ENCODE data around the gene GRM1.

The GRM1 gene

DNA sequence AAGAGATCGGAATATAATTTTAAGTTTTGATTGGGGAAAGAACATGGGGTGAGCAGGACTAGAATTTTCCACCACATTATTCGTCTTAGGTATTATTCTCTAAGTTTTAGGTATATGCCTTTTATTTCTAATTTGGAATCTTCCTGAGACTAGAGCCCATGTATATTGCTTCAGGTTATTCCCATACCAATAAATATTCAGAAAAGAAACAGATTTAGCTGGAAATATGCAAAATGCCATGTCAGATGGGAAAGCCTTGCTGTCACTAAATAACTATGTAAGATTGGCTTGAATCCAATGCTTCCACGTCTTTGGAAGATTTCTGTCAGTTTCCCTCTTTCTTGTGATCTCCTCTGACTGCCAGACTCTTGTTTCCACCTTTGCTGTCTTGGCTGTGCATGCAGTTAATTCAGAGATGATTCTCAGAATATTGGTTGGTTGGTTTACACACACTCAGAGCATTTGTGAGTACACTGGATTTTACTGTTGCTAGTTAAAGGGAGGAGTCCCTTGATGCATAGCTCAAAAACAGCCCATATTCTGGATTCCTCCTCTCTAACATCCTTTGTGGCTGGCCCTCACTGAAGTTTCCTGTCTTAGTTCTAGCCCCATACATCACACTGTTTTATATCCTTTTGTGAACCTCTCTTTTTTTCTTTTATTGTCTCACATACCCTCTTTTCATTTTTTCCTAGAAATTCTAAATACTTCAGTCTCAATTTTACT, 64.3 kb downstream of the GRM1 start:
- DNase-seq (ENCODE audit: low read depth) = no peak
- TF ChIP-seq, protein P1, sequence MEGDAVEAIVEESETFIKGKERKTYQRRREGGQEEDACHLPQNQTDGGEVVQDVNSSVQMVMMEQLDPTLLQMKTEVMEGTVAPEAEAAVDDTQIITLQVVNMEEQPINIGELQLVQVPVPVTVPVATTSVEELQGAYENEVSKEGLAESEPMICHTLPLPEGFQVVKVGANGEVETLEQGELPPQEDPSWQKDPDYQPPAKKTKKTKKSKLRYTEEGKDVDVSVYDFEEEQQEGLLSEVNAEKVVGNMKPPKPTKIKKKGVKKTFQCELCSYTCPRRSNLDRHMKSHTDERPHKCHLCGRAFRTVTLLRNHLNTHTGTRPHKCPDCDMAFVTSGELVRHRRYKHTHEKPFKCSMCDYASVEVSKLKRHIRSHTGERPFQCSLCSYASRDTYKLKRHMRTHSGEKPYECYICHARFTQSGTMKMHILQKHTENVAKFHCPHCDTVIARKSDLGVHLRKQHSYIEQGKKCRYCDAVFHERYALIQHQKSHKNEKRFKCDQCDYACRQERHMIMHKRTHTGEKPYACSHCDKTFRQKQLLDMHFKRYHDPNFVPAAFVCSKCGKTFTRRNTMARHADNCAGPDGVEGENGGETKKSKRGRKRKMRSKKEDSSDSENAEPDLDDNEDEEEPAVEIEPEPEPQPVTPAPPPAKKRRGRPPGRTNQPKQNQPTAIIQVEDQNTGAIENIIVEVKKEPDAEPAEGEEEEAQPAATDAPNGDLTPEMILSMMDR (IDR thresholded peaks at IDR 0.05; ENCODE audit: low read depth, low read length, missing control alignments) = no peak
- no peak overlapping the region for H3K4me3 ChIP-seq (ENCODE audit: low read depth, low read length)

DNA sequence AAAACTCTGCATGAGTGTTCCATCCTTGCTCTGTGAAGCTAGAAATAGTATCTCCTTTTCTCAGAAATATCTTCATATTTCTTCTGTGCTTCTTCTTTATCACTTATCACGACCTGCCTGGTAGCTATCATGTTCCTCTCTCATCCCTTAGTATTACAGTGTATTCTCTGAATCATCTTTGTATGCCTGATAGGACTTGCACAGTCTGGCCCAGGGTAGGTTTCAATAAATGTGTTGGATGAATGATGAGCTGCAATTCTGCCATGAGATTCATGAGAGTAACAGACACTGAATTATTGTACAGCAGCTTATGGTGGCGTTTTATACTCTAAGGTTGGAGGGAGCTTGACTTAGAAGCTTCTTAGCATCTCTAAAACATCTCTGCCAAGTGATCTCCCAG, 66.6 kb downstream of the GRM1 start:
- TF ChIP-seq, protein P1 (IDR thresholded peaks at IDR 0.05; ENCODE audit: low read depth, low read length, missing control alignments) = no peak
- no peak overlapping the region for H3K4me3 ChIP-seq (ENCODE audit: low read depth, low read length)
- DNase-seq (ENCODE audit: low read depth) = no peak

DNA sequence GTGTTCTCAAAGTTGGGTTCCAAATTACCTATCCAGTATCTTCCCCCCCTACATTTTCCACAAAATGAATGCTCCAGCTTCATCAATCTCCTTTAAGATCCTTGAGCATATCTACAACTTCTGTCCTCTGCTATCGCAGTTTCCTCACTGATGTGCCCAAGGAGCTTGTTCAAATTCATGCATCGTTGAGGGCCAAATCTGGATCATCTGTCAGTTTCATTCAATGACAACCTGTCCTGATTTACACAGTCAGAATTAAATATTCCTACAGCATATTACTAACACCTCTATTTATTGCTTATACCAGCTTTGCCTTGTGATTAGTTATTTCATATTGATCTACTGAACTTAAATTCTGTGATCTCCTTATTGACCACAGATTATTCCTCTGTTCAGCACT, 68.7 kb downstream of the GRM1 start:
- no peak overlapping the region for H3K4me3 ChIP-seq (ENCODE audit: low read depth, low read length)
- no peak for DNase-seq (ENCODE audit: low read depth)
- TF ChIP-seq, protein P1 (IDR thresholded peaks at IDR 0.05; ENCODE audit: low read depth, low read length, missing control alignments) = no peak

DNA sequence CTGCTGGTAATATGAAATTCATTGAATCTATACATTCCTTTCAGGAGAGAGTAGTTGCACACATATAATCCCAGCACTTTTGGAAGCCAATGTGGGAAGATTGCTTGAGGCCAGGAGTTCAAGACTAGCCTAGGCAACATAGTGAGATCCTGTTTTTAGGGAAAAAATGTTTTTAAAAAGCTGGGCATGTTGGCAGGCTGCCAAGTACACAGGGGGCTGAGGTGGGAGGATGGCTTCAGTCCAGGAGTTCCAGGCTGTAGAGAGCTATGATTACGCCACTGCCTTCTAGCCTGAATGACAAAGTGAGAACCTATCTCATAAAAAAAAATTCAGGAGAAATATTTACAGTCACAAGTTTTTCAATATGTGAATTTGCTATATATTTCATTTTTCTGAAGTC, 71.9 kb downstream of the GRM1 start:
- TF ChIP-seq, protein P1 (IDR thresholded peaks at IDR 0.05; ENCODE audit: low read depth, low read length, missing control alignments) = no peak
- no peak overlapping the region for H3K4me3 ChIP-seq (ENCODE audit: low read depth, low read length)

DNA sequence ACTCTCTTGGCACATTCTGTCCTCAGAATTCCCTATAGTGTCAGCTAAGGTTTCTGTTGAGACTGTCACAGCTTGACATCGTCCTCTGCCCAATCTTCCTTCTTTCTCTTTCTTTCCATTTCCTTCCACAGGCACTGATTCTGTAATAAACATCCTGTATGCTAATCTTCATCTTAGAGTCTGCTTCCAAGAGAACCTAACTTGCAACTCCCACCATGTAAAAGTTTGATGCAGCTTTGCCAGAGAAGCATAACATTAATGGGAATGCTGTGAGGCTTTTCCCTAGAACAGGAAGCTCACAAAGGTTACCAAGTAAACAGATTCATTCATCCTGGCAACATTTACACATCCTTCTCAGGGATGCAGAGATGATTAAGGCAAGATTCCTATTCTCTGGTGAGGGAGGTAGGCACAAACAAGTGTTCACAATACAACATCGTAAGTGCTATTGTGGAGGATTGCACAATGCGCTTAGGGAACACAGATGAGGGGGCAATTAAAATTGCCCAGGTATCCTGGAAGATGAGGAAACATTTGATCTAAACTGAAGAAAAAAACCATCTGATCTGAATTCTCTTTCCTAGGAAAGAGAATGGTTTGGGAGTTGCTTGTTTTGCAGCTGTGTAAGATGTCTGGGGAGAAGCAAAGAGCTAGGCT, 74.7 kb downstream of the GRM1 start:
- DNase-seq (ENCODE audit: low read depth) = no peak
- no peak overlapping the region for H3K4me3 ChIP-seq (ENCODE audit: low read depth, low read length)
- TF ChIP-seq, protein P1 (IDR thresholded peaks at IDR 0.05; ENCODE audit: low read depth, low read length, missing control alignments) = no peak

More for the DNA sequence above, 71.9 kb downstream of the GRM1 start:
- no peak for DNase-seq (ENCODE audit: low read depth)

DNA sequence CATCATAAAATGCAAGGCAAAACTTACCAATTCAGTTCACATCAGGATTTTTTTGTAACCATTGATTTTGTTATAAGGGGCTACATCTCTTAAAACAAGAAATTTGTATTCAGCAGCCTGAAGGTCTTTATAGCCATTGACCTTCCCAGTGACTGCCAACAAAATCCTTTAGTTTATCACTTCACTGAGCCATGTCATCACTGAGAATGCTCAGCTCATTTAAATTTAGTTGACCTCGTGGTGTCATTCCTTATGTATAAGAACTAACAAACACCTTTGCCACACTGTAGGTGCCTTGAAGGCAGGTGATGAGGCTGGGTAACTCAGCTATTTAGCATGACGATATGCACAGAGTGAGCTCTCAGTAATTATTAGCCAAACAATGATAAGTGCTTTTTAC, 77.7 kb downstream of the GRM1 start:
- TF ChIP-seq, protein P1 (IDR thresholded peaks at IDR 0.05; ENCODE audit: low read depth, low read length, missing control alignments) = no peak
- no peak overlapping the region for H3K4me3 ChIP-seq (ENCODE audit: low read depth, low read length)
- DNase-seq (ENCODE audit: low read depth) = no peak

All from GM12864 (cell line).